Neutrophil (primary cell): Measurements from ENCODE around the gene ARPC4.
"Not testable (repeated sequence)": the region's sequence is repeated elsewhere in the genome, so short reads cannot be mapped to it uniquely, and the experiment has no call there.

Experiments used
- H3K27ac ChIP-seq: fragments of 200-600 bp; sonication (generic); 2 replicates; pipeline ENCODE4 v1.5.1; 2016; ENCODE audit warnings: mild to moderate bottlenecking, moderate library complexity
- H3K27me3 ChIP-seq: fragments of 200-600 bp; sonication (generic); 2 replicates; pipeline ENCODE4 v1.6.0; 2016; ENCODE audit warnings: mild to moderate bottlenecking
- H3K36me3 ChIP-seq: fragments of 200-600 bp; sonication (generic); 2 replicates; pipeline ENCODE4 v1.5.1; 2017
- H3K4me1 ChIP-seq, 2 experiments: fragments of 200-600 bp in 1 of 2; sonication (generic) in 1 of 2; 1 replicate in 1 of 2; 2 replicates in 1 of 2; pipeline versions ENCODE4 v1.5.1 to v1.6.1; 2013 to 2016; ENCODE audit warnings: low read depth in 1 of 2, low read length in 1 of 2, mild to moderate bottlenecking in 1 of 2, moderate library complexity in 1 of 2; ENCODE audit not compliant: control insufficient read depth in 1 of 2, insufficient read depth in 1 of 2
- H3K4me3 ChIP-seq, 2 experiments: fragments of 200-600 bp in 1 of 2; sonication (generic) in 1 of 2; 1 replicate in 1 of 2; 2 replicates in 1 of 2; pipeline ENCODE4 v1.5.1; 2013 to 2016; ENCODE audit warnings: low read depth in 1 of 2, low read length in 1 of 2, mild to moderate bottlenecking in 1 of 2, moderate library complexity in 1 of 2
- H3K9me3 ChIP-seq: fragments of 200-600 bp; sonication (generic); 2 replicates; pipeline ENCODE4 v1.5.1; 2016
- CTCF ChIP-seq: fragments of 200-600 bp; sonication (generic); IDR thresholded peaks from 2 replicates; pipeline ENCODE4 v1.5.1; 2016; ENCODE audit warnings: antibody characterized with exemption

Gene ARPC4

GRCh38 chr3:9770276-9770812, 22.5 kb upstream of the ARPC4 start:
- no peaks in the 10 kb centered on the region for H3K9me3 ChIP-seq
- peak overlapping the region; percentile 50 to 51 for H3K4me3 ChIP-seq
- no peaks in the 10 kb centered on the region for H3K36me3 ChIP-seq
- peaks cover 14% of the 10 kb centered on the region for H3K27me3 ChIP-seq
- peaks cover 23 to 26% of the 10 kb centered on the region in 2 experiments for H3K4me1 ChIP-seq
- no peak for TF ChIP-seq CTCF
- no peak overlapping the region for H3K27ac ChIP-seq

- peaks cover 14% of the 10 kb centered on the region for H3K27me3 ChIP-seq
- not testable (repeated sequence) for H3K27ac ChIP-seq, H3K9me3 ChIP-seq, H3K36me3 ChIP-seq, H3K4me3 ChIP-seq
- H3K4me1 ChIP-seq, result peaks cover 23 to 26% of the 10 kb centered on the region in 2 experiments
Measured at GRCh38 chr3:9771007-9771406, 21.9 kb upstream of the ARPC4 start.

- Histone ChIP-seq H3K36me3 (peaks cover 6% of the 10 kb centered on the region), H3K4me1 (peaks cover 36 to 37% of the 10 kb centered on the region in 2 experiments), H3K27me3 (no peaks in the 10 kb centered on the region), H3K27ac (no peak overlapping the region), H3K9me3 (no peaks in the 10 kb centered on the region), H3K4me3 (no peak overlapping the region)
- no peak for TF ChIP-seq CTCF
Measured at GRCh38 chr3:9776896-9777693, 15.8 kb upstream of the ARPC4 start.

- Histone ChIP-seq H3K4me3 (no peak overlapping the region), H3K27me3 (no peaks in the 10 kb centered on the region), H3K27ac (no peak overlapping the region), H3K9me3 (no peaks in the 10 kb centered on the region), H3K4me1 (peaks cover 42% of the 10 kb centered on the region in 2 experiments), H3K36me3 (peaks cover 6% of the 10 kb centered on the region)
- no peak for TF ChIP-seq CTCF
Measured at GRCh38 chr3:9777694-9778021, 15.2 kb upstream of the ARPC4 start.

GRCh38 chr3:9778143-9779074, 14.5 kb upstream of the ARPC4 start:
- no peaks in the 10 kb centered on the region for H3K27me3 ChIP-seq
- no peak overlapping the region for H3K4me3 ChIP-seq
- H3K36me3 ChIP-seq, result peaks cover 14% of the 10 kb centered on the region
- peaks cover 45% of the 10 kb centered on the region in 2 experiments for H3K4me1 ChIP-seq
- H3K9me3 ChIP-seq, result no peaks in the 10 kb centered on the region
- peak overlapping the region; percentile 94 for H3K27ac ChIP-seq
- TF ChIP-seq CTCF, result no peak
